DOHH2 (cell line): ENCODE results near the gene MCF2L.

Source experiments
- H3F3A ChIP-seq: fragments of 200-600 bp; sonication (generic), shearing (Covaris generic); 2 replicates; pipeline ENCODE4 v1.6.0; 2016; ENCODE audit warnings: antibody characterized with exemption, mild to moderate bottlenecking; ENCODE audit not compliant: control insufficient read depth, insufficient read depth
- H3K27ac ChIP-seq: fragments of 200-600 bp; sonication (generic); 2 replicates; pipeline ENCODE4 v1.5.1; 2014; ENCODE audit warnings: low read depth, mild to moderate bottlenecking, low read length, moderate library complexity
- H3K27me3 ChIP-seq: fragments of 200-600 bp; sonication (generic); 2 replicates; pipeline ENCODE4 v1.6.1; 2014; ENCODE audit warnings: mild to moderate bottlenecking, low read length, mixed read lengths; ENCODE audit not compliant: control insufficient read depth
- H3K36me3 ChIP-seq: fragments of 200-600 bp; sonication (generic); 2 replicates; pipeline ENCODE4 v1.6.1; 2014; ENCODE audit warnings: mild to moderate bottlenecking, low read length, moderate library complexity, mixed read lengths; ENCODE audit not compliant: control insufficient read depth
- H3K4me1 ChIP-seq: fragments of 200-600 bp; sonication (generic); 2 replicates; pipeline ENCODE4 v1.6.1; 2014; ENCODE audit warnings: mild to moderate bottlenecking, low read length, mixed read lengths; ENCODE audit not compliant: control insufficient read depth
- H3K4me2 ChIP-seq: fragments of 200-600 bp; sonication (generic); 2 replicates; pipeline ENCODE4 v1.6.0; 2014; ENCODE audit warnings: mild to moderate bottlenecking, low read length, moderate library complexity
- H3K4me3 ChIP-seq: fragments of 200-600 bp; sonication (generic); 2 replicates; pipeline ENCODE4 v1.5.1; 2014; ENCODE audit warnings: mild to moderate bottlenecking, low read length, mixed read lengths
- H3K79me2 ChIP-seq: fragments of 200-600 bp; sonication (generic); 2 replicates; pipeline ENCODE4 v1.6.1; 2014; ENCODE audit warnings: mild to moderate bottlenecking, low read length, mixed read lengths; ENCODE audit not compliant: control insufficient read depth
- H3K9me2 ChIP-seq: fragments of 200-600 bp; sonication (generic); replicated peaks from 2 replicates; pipeline ENCODE4 v1.6.1; 2014; ENCODE audit warnings: mild to moderate bottlenecking, low read length, mixed read lengths; ENCODE audit not compliant: control insufficient read depth
- H3K9me3 ChIP-seq: fragments of 200-600 bp; sonication (generic); 2 replicates; pipeline ENCODE4 v1.6.1; 2014; ENCODE audit warnings: antibody characterized with exemption, low read length, mixed read lengths; ENCODE audit not compliant: control insufficient read depth, insufficient read depth
- H4K20me1 ChIP-seq: fragments of 200-600 bp; sonication (generic); 2 replicates; pipeline ENCODE4 v1.6.0; 2014; ENCODE audit warnings: low read depth, mild to moderate bottlenecking, antibody characterized with exemption, low read length, moderate library complexity; ENCODE audit not compliant: control insufficient read depth, insufficient read depth
- EZH2phosphoT487 ChIP-seq: fragments of 200-600 bp; sonication (generic); IDR thresholded peaks from 2 replicates; pipeline ENCODE4 v1.6.1; 2017; ENCODE audit warnings: borderline replicate concordance, mild to moderate bottlenecking, antibody characterized with exemption, low read length, moderate library complexity, mixed read lengths
- TF ChIP-seq, protein P1 (sequence below): fragments of 200-600 bp; sonication (generic); IDR thresholded peaks from one replicate; pipeline ENCODE4 v1.5.1; 2014; ENCODE audit warnings: antibody characterized with exemption, mild to moderate bottlenecking, low read depth, low read length; ENCODE audit not compliant: poor library complexity, severe bottlenecking

Gene MCF2L

DNA sequence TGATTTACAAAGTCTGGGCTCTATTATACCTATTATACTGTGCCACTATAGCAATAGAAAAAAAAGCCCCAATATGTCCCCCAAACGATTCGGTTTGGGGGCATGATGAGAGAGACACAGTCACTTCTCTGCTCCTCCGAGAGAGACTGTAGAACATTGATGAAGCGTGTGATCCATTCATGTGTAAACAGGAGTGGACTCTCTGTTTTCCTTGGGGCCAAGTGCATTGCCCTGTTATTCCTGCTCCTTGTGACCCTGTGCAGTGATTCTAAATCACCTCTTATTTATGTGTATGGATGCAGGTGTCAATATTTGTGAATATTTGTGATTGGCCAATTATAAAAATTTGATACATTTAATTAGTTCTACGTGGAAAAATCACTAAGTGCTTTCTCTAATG is 170.6 kb downstream of the MCF2L start:
- no peak overlapping the region for H3K4me3 ChIP-seq
- no peak for TF ChIP-seq EZH2phosphoT487
- TF ChIP-seq, protein P1, sequence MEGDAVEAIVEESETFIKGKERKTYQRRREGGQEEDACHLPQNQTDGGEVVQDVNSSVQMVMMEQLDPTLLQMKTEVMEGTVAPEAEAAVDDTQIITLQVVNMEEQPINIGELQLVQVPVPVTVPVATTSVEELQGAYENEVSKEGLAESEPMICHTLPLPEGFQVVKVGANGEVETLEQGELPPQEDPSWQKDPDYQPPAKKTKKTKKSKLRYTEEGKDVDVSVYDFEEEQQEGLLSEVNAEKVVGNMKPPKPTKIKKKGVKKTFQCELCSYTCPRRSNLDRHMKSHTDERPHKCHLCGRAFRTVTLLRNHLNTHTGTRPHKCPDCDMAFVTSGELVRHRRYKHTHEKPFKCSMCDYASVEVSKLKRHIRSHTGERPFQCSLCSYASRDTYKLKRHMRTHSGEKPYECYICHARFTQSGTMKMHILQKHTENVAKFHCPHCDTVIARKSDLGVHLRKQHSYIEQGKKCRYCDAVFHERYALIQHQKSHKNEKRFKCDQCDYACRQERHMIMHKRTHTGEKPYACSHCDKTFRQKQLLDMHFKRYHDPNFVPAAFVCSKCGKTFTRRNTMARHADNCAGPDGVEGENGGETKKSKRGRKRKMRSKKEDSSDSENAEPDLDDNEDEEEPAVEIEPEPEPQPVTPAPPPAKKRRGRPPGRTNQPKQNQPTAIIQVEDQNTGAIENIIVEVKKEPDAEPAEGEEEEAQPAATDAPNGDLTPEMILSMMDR, result no peak
- no peaks in the 10 kb centered on the region for H3K4me1 ChIP-seq

DNA sequence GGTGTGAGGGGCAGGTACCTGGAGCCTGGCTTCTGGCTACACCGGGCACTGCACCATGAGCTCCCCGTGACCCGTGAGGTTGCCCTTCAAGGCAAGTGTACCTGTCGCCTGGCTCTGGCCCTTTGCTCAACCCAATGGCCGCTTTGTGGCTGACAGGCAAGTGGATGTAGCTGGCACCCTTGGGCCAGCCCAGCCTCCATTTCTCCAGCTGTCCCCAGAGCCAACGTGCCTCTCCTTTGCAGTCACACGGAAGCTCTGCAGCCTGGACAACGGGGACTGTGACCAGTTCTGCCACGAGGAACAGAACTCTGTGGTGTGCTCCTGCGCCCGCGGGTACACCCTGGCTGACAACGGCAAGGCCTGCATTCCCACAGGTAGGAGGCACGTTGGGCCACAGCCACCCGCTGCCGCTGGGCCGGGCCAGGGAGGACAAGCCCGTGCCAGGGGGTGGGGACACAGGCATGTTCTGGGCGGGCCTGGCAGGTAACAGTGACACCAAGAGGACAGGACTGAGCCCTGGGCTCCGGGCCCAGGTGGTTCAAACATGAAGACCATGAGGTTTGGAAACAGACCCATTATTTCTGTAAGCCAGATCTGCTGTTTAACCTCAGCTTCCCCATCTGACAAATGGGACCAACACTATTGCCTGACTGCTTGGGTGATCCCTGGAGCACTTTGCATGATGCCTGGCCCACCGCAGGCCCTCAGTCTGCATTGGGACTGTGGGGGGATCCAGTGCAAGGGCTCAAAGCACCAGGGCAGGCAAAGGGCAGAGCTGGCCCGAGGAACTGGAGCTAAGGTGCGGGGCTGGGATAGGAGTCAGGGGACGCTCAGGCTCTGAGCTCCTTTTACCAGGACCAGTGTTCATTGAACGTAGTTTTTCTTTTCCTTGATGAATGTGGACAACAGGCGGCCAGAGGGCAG is 171.9 kb downstream of the MCF2L start:
- no peak overlapping the region for H3K4me2 ChIP-seq
- no peaks in the 10 kb centered on the region for H3K4me1 ChIP-seq
- H3K79me2 ChIP-seq, result no peaks in the 10 kb centered on the region
- no peaks in the 10 kb centered on the region for H4K20me1 ChIP-seq
- H3K4me3 ChIP-seq, result no peak overlapping the region
- H3K9me3 ChIP-seq, result no peaks in the 10 kb centered on the region
- H3K9me2 ChIP-seq, result no peaks in the 10 kb centered on the region
- H3K27ac ChIP-seq, result no peak overlapping the region
- TF ChIP-seq, protein P1, result no peak
- no peak for TF ChIP-seq EZH2phosphoT487
- no peaks in the 10 kb centered on the region for H3K36me3 ChIP-seq
- H3K27me3 ChIP-seq, result peaks cover 3% of the 10 kb centered on the region; the same call in 1 of the 2 replicates
- no peaks in the 10 kb centered on the region for H3F3A ChIP-seq

More for the DNA sequence above, 170.6 kb downstream of the MCF2L start:
- Histone ChIP-seq H4K20me1 (no peaks in the 10 kb centered on the region), H3K9me2 (no peaks in the 10 kb centered on the region), H3F3A (no peaks in the 10 kb centered on the region), H3K36me3 (no peaks in the 10 kb centered on the region), H3K27ac (no peak overlapping the region), H3K4me2 (no peak overlapping the region), H3K27me3 (peaks cover 3% of the 10 kb centered on the region; the same call in 1 of the 2 replicates), H3K79me2 (no peaks in the 10 kb centered on the region), H3K9me3 (no peaks in the 10 kb centered on the region)

DNA sequence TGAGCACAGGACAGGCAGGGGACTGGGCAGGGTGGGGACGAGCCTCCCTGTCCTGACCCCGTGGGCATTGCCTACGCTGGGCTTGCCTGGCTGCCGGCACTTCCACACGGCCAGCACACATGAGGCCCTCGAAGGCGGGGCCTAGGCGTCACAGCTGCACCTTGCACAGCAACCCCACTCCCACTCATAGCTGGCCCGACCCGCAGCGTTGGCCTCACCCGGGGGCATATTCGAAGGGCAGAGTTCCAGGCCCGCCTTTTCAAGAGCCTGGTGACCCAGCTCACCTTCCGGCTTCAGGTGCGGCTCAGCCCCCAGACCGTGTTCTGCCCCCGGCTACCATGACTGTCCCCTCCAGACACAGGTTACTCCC is 172.6 kb downstream of the MCF2L start:
- H3K79me2 ChIP-seq, result no peaks in the 10 kb centered on the region
- no peak overlapping the region for H3K27ac ChIP-seq
- no peaks in the 10 kb centered on the region for H3K36me3 ChIP-seq
- H3K4me2 ChIP-seq, result no peak overlapping the region
- H3K4me1 ChIP-seq, result no peaks in the 10 kb centered on the region
- H3K27me3 ChIP-seq, result peaks cover 3% of the 10 kb centered on the region; the same call in 1 of the 2 replicates
- no peaks in the 10 kb centered on the region for H3F3A ChIP-seq
- no peak overlapping the region for H3K4me3 ChIP-seq
- no peak for TF ChIP-seq EZH2phosphoT487
- TF ChIP-seq, protein P1, result no peak
- H4K20me1 ChIP-seq, result no peaks in the 10 kb centered on the region
- no peaks in the 10 kb centered on the region for H3K9me3 ChIP-seq
- no peaks in the 10 kb centered on the region for H3K9me2 ChIP-seq
